GM23338 (cell line): ENCODE data around the gene MYD88. TPM values are rescaled to one million over a fixed set of nuclear protein-coding genes. Genes with fewer than 3 reads are reported as not detected.
"Not testable (repeated sequence)": the region's sequence is repeated elsewhere in the genome, so short reads cannot be mapped to it uniquely, and the experiment has no call there.

Experiments used
- ATAC-seq: fragments of 200-7000 bp; cut with Tn5 transposase; 3 replicates; pipeline ENCODE4 v1.9.1; 2020
- DNase-seq: peaks from one replicate; pipeline ENCODE4 v3.0.0-alpha.2; 2015; ENCODE audit warnings: low spot score
- H2AFZ ChIP-seq: fragments of 200-600 bp; sonication (generic); 2 replicates; pipeline ENCODE4 v1.8.0; 2016; ENCODE audit warnings: antibody characterized with exemption, mild to moderate bottlenecking, moderate library complexity
- H3F3A ChIP-seq: fragments of 200-600 bp; sonication (generic); replicated peaks from 2 replicates; pipeline ENCODE4 v1.8.0; 2017; ENCODE audit warnings: antibody characterized with exemption, mixed run types, low read depth
- H3K27ac ChIP-seq: fragments of 200-600 bp; sonication (generic); 2 replicates; pipeline ENCODE4 v1.6.1; 2016; ENCODE audit warnings: low read depth
- H3K27me3 ChIP-seq: fragments of 200-600 bp; sonication (generic); 2 replicates; pipeline ENCODE4 v1.8.0; 2016; ENCODE audit warnings: mild to moderate bottlenecking, mixed run types, moderate library complexity; ENCODE audit not compliant: insufficient read depth
- H3K36me3 ChIP-seq: fragments of 200-600 bp; sonication (generic); 2 replicates; pipeline ENCODE4 v1.8.0; 2016; ENCODE audit warnings: mild to moderate bottlenecking; ENCODE audit not compliant: insufficient read depth
- H3K4me1 ChIP-seq: fragments of 200-600 bp; sonication (generic); 2 replicates; pipeline ENCODE4 v1.8.0; 2016; ENCODE audit warnings: mild to moderate bottlenecking, moderate library complexity; ENCODE audit not compliant: insufficient read depth
- H3K4me2 ChIP-seq: fragments of 200-600 bp; sonication (generic); 2 replicates; pipeline ENCODE4 v1.7.1; 2017; ENCODE audit warnings: mixed run types
- H3K4me3 ChIP-seq: fragments of 200-600 bp; sonication (generic); 2 replicates; pipeline ENCODE4 v1.6.1; 2016; ENCODE audit warnings: mixed run types
- H3K79me2 ChIP-seq: fragments of 200-600 bp; sonication (generic); replicated peaks from 2 replicates; pipeline ENCODE4 v1.8.0; 2017; ENCODE audit warnings: mild to moderate bottlenecking; ENCODE audit not compliant: insufficient read depth
- H3K9me2 ChIP-seq: fragments of 200-600 bp; sonication (generic); 2 replicates; pipeline ENCODE4 v1.8.0; 2017; ENCODE audit not compliant: insufficient read depth
- H4K20me1 ChIP-seq: fragments of 200-600 bp; sonication (generic); replicated peaks from 2 replicates; pipeline ENCODE4 v1.8.0; 2017; ENCODE audit warnings: mild to moderate bottlenecking; ENCODE audit not compliant: insufficient read depth
- H3K27ac Mint-ChIP-seq: 2 replicates; pipeline ENCODE4 v1.8.0; 2020; ENCODE audit warnings: inconsistent platforms, mild to moderate bottlenecking, moderate library complexity, mixed read lengths
- H3K27me3 Mint-ChIP-seq: 3 replicates; pipeline ENCODE4 v1.8.0; 2022; ENCODE audit warnings: low read depth, mild to moderate bottlenecking, moderate library complexity, mixed read lengths, inconsistent platforms; ENCODE audit not compliant: insufficient read depth, poor library complexity
- H3K36me3 Mint-ChIP-seq: 3 replicates; pipeline ENCODE4 v1.8.0; 2021; ENCODE audit warnings: low read depth, mild to moderate bottlenecking, inconsistent platforms, moderate library complexity, mixed read lengths
- H3K4me1 Mint-ChIP-seq: 3 replicates; pipeline ENCODE4 v1.8.0; 2020; ENCODE audit warnings: mild to moderate bottlenecking, inconsistent platforms, mixed read lengths
- H3K4me3 Mint-ChIP-seq: 3 replicates; pipeline ENCODE4 v1.8.0; 2021; ENCODE audit warnings: moderate library complexity, mild to moderate bottlenecking, inconsistent platforms, mixed read lengths
- H3K9me3 Mint-ChIP-seq: 3 replicates; pipeline ENCODE4 v1.8.0; 2020; ENCODE audit warnings: moderate library complexity, mild to moderate bottlenecking, inconsistent platforms, mixed read lengths
- CTCF ChIP-seq, 2 experiments: fragments of 200-600 bp in 1 of 2; sonication (generic) in 1 of 2; conservative IDR thresholded peaks; 2 replicates each; pipeline versions ENCODE4 v1.5.1 to v1.6.1; 2016 to 2017; ENCODE audit warnings: antibody characterized with exemption in 2 of 2, low read depth in 2 of 2, mild to moderate bottlenecking in 2 of 2, moderate library complexity in 1 of 2
- NANOG ChIP-seq: IDR thresholded peaks from 2 replicates; pipeline ENCODE4 v1.6.1; 2016; ENCODE audit warnings: antibody characterized with exemption, borderline replicate concordance
- STAT1 ChIP-seq: IDR thresholded peaks from one replicate; pipeline ENCODE4 v1.6.1; 2016; ENCODE audit warnings: antibody characterized with exemption; ENCODE audit not compliant: unreplicated experiment
- ZNF114 ChIP-seq: fragments of 250-450 bp; sonication (Bioruptor Pico); IDR thresholded peaks from 2 replicates; pipeline ENCODE4 v1.5.0; 2020; ENCODE audit warnings: mild to moderate bottlenecking, moderate library complexity
- ZNF462 ChIP-seq: fragments of 250-450 bp; sonication (Bioruptor Pico); IDR thresholded peaks from 2 replicates; pipeline ENCODE4 v1.5.0; 2020; ENCODE audit warnings: mild to moderate bottlenecking, moderate library complexity
- polyA plus RNA-seq: library from polyadenylated mRNA; unstranded; fragments of >200 nt; fragmentation: Nextera tagmentation; extraction: Ambion mirVana; gene quantifications from 2 replicates; pipeline ENCODE4 v1.2.1, GENCODE V29; 2016
- total RNA-seq: library from RNA; depleted of rRNA; stranded (reverse); fragments of >200 nt; shearing (Covaris generic); gene quantifications from 2 replicates; pipeline ENCODE4 v1.2.3, GENCODE V29; 2014

The MYD88 gene
- total and polyA plus RNA-seq, 2 experiments from 2014 or later: 15.5 to 26.0 TPM

- H3K27ac Mint-ChIP-seq, ATAC-seq, H3K27me3 ChIP-seq, H3K4me3 Mint-ChIP-seq, DNase-seq, H3K9me3 Mint-ChIP-seq, H3K4me2 ChIP-seq, H3K9me2 ChIP-seq, H3K27ac ChIP-seq, H2AFZ ChIP-seq: not testable (repeated sequence)
- H3K36me3 ChIP-seq: peaks cover 14% of the 10 kb centered on the region
- H3K4me1 Mint-ChIP-seq: peaks cover 18% of the 10 kb centered on the region
- peaks cover 20% of the 10 kb centered on the region for H3K27me3 Mint-ChIP-seq
- peaks cover 41% of the 10 kb centered on the region for H3K36me3 Mint-ChIP-seq
- peaks cover 23% of the 10 kb centered on the region for H3K4me1 ChIP-seq
- H3K4me3 ChIP-seq: peak overlapping the region; percentile 97; the same call in 1 of the 2 replicates
- peaks cover 23% of the 10 kb centered on the region; the same call in 1 of the 2 replicates for H4K20me1 ChIP-seq
- H3K79me2 ChIP-seq: peaks cover 21% of the 10 kb centered on the region
- H3F3A ChIP-seq: peaks cover 15% of the 10 kb centered on the region
Measured at GRCh38 chr3:38134517-38135143, 3.8 kb upstream of the MYD88 start.

GRCh38 chr3:38135621-38136277, 2.7 kb upstream of the MYD88 start:
- not testable (repeated sequence) for H3K27me3 ChIP-seq, ATAC-seq, H3K27ac ChIP-seq, DNase-seq, H3K9me2 ChIP-seq, H3K36me3 ChIP-seq, H3K9me3 Mint-ChIP-seq
- Mint-ChIP-seq H3K27me3 (peaks cover 21% of the 10 kb centered on the region), H3K36me3 (peaks cover 36% of the 10 kb centered on the region), H3K4me1 (peaks cover 29% of the 10 kb centered on the region), H3K27ac (peak overlapping the region; percentile 38; the same call in 1 of the 2 replicates), H3K4me3 (peak overlapping the region; percentile 92)
- peak overlapping the region; percentile 97 for H3K4me3 ChIP-seq
- H3K4me2 ChIP-seq: peak overlapping the region; percentile 100
- H3F3A ChIP-seq: peaks cover 15% of the 10 kb centered on the region
- H3K79me2 ChIP-seq: peaks cover 25% of the 10 kb centered on the region
- 0 out of 2 replicates have a peak overlapping the region, but pooled peaks have one; percentile 64 for H2AFZ ChIP-seq
- peaks cover 26% of the 10 kb centered on the region for H3K4me1 ChIP-seq
- peaks cover 22% of the 10 kb centered on the region; the same call in 1 of the 2 replicates for H4K20me1 ChIP-seq

- H3K4me1 Mint-ChIP-seq: peaks cover 30% of the 10 kb centered on the region
- peak; percentile 4 for ATAC-seq
- no peak for TF ChIP-seq CTCF (conservative IDR thresholded peaks at IDR 0.05; ENCODE audit: low read depth in 2 of 2)
- no peak for TF ChIP-seq ZNF462
- TF ChIP-seq ZNF114 (CRISPR knock-in tag): no peak
- no peak for TF ChIP-seq STAT1
- no peak for TF ChIP-seq NANOG
Measured at GRCh38 chr3:38136393-38136776, 2.1 kb upstream of the MYD88 start.

More at GRCh38 chr3:38136393-38136776, 2.1 kb upstream of the MYD88 start:
- DNase-seq: peak; percentile 59
- peak overlapping the region; percentile 38; the same call in 1 of the 2 replicates for H3K27ac Mint-ChIP-seq
- H3K4me3 ChIP-seq: peak overlapping the region; percentile 97
- peaks cover 21% of the 10 kb centered on the region for H3K27me3 Mint-ChIP-seq
- peak overlapping the region; percentile 64; the same call in 1 of the 2 replicates for H2AFZ ChIP-seq
- H3K27ac ChIP-seq: no peak overlapping the region
- H3K4me1 ChIP-seq: peaks cover 26% of the 10 kb centered on the region
- H3K9me2 ChIP-seq: no peaks in the 10 kb centered on the region
- H3K4me2 ChIP-seq: peak overlapping the region; percentile 100
- no peaks in the 10 kb centered on the region for H3K27me3 ChIP-seq
- peaks cover 37% of the 10 kb centered on the region for H3K36me3 Mint-ChIP-seq
- H3K9me3 Mint-ChIP-seq: no peaks in the 10 kb centered on the region; the same call in 1 of the 3 replicates
- H4K20me1 ChIP-seq: peaks cover 16% of the 10 kb centered on the region; the same call in 1 of the 2 replicates
- H3F3A ChIP-seq: peaks cover 15% of the 10 kb centered on the region
- H3K79me2 ChIP-seq: peaks cover 25% of the 10 kb centered on the region
- peak overlapping the region; percentile 92 for H3K4me3 Mint-ChIP-seq
- peaks cover 9% of the 10 kb centered on the region for H3K36me3 ChIP-seq
